KMS-11 (cell line): Measurements from ENCODE around the gene BMPR1A.

Experiments
- H2AFZ ChIP-seq: fragments of 200-600 bp; sonication (generic); 2 replicates; pipeline ENCODE4 v1.6.1; 2016; ENCODE audit warnings: antibody characterized with exemption, mixed run types, low read depth
- H3K27ac ChIP-seq: fragments of 200-600 bp; sonication (generic); 2 replicates; pipeline ENCODE4 v1.6.1; 2016; ENCODE audit warnings: mild to moderate bottlenecking, mixed run types
- H3K27me3 ChIP-seq: fragments of 200-600 bp; sonication (generic); 2 replicates; pipeline ENCODE4 v1.6.1; 2017; ENCODE audit warnings: mild to moderate bottlenecking, low read depth, mixed run types, moderate library complexity; ENCODE audit not compliant: insufficient read depth
- H3K36me3 ChIP-seq: fragments of 200-600 bp; sonication (generic); 2 replicates; pipeline ENCODE4 v1.6.1; 2017; ENCODE audit warnings: mild to moderate bottlenecking, mixed run types; ENCODE audit not compliant: insufficient read depth
- H3K4me1 ChIP-seq: fragments of 200-600 bp; sonication (generic); 2 replicates; pipeline ENCODE4 v1.6.1; 2016; ENCODE audit warnings: mild to moderate bottlenecking, low read depth, mixed run types; ENCODE audit not compliant: poor library complexity, severe bottlenecking
- H3K4me2 ChIP-seq: fragments of 200-600 bp; sonication (generic); 2 replicates; pipeline ENCODE4 v1.7.0; 2016; ENCODE audit warnings: mild to moderate bottlenecking, mixed run types
- H3K4me3 ChIP-seq: fragments of 200-600 bp; sonication (generic); IDR thresholded peaks from 2 replicates; pipeline ENCODE4 v1.6.1; 2017; ENCODE audit warnings: low read depth, low read length, mixed read lengths; ENCODE audit not compliant: insufficient read depth
- H3K79me2 ChIP-seq: fragments of 200-600 bp; sonication (generic); 2 replicates; pipeline ENCODE4 v1.6.1; 2016; ENCODE audit warnings: low read depth, mixed run types; ENCODE audit not compliant: insufficient read depth
- H3K9ac ChIP-seq: fragments of 200-600 bp; sonication (generic); 2 replicates; pipeline ENCODE4 v1.6.1; 2016; ENCODE audit warnings: mild to moderate bottlenecking, mixed run types
- H4K20me1 ChIP-seq: fragments of 200-600 bp; sonication (generic); 2 replicates; pipeline ENCODE4 v1.6.1; 2016; ENCODE audit warnings: mild to moderate bottlenecking, mixed run types; ENCODE audit not compliant: insufficient read depth
- TF ChIP-seq, protein P1 (sequence below): fragments of 200-600 bp; sonication (generic); conservative IDR thresholded peaks from 2 replicates; pipeline ENCODE4 v1.6.1; 2017; ENCODE audit warnings: low read depth, mild to moderate bottlenecking, antibody characterized with exemption, low read length, moderate library complexity, mixed read lengths

Gene BMPR1A

DNA sequence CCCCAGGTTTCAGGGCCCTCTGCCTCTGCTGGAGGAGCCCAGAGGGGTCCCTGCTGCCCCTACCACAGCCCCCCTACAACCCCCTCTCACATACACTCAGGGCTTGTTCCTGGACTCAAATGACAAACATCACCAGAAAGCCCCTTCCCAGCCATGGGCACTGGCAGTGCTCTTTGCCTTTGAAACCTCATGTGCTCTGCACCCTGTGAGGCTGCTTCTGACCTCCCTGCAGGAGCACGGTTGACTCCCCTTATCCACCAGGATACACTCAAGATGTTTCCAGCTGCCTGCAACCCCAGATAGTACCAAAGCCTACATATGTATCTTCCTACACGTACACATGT lies 208.4 kb downstream of the BMPR1A start:
- no peaks in the 10 kb centered on the region for H4K20me1 ChIP-seq
- H3K27ac ChIP-seq: no peak overlapping the region
- no peaks in the 10 kb centered on the region for H3K36me3 ChIP-seq
- H3K4me1 ChIP-seq: peaks cover 7% of the 10 kb centered on the region
- H3K79me2 ChIP-seq: no peaks in the 10 kb centered on the region
- no peaks in the 10 kb centered on the region for H3K27me3 ChIP-seq
- H3K9ac ChIP-seq: no peak overlapping the region
- H3K4me2 ChIP-seq: no peak overlapping the region
- TF ChIP-seq, protein P1, sequence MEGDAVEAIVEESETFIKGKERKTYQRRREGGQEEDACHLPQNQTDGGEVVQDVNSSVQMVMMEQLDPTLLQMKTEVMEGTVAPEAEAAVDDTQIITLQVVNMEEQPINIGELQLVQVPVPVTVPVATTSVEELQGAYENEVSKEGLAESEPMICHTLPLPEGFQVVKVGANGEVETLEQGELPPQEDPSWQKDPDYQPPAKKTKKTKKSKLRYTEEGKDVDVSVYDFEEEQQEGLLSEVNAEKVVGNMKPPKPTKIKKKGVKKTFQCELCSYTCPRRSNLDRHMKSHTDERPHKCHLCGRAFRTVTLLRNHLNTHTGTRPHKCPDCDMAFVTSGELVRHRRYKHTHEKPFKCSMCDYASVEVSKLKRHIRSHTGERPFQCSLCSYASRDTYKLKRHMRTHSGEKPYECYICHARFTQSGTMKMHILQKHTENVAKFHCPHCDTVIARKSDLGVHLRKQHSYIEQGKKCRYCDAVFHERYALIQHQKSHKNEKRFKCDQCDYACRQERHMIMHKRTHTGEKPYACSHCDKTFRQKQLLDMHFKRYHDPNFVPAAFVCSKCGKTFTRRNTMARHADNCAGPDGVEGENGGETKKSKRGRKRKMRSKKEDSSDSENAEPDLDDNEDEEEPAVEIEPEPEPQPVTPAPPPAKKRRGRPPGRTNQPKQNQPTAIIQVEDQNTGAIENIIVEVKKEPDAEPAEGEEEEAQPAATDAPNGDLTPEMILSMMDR: no peak
- H3K4me3 ChIP-seq: no peak overlapping the region
- H2AFZ ChIP-seq: no peak overlapping the region

DNA sequence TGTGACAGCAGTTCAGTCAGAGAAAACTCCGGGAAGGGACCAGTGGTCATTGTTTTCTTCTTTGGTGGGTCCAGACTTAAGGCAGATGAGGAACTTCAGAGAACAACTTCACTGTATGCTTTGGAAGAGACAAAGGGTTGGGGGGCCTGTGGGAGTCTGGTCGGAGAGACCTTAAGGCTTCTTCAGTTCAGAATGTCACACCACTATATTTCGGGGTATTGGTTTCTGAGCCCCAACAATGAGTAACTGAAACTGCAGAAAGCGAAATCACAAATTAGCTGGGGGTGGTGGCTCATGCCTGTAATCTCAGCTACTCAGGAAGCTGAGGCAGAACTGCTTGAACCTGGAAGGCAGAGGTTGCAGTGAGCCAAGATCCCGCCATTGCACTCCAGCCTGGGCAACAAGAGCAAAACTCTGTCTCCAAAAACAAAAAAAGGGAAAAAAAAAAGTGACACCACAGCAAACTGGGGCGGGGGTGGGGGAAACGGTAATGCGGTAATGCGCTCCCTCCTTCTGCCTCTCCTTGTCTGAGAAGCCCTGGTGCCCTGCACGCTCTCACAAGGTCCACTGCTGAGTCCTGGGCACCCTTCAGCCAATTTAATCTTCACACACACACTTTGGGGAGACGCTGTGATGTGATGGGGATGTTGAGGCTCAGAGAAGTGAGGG lies 209.7 kb downstream of the BMPR1A start:
- H3K27ac ChIP-seq: no peak overlapping the region
- no peak overlapping the region for H3K9ac ChIP-seq
- no peak overlapping the region for H3K4me2 ChIP-seq
- no peak overlapping the region for H3K4me3 ChIP-seq
- no peaks in the 10 kb centered on the region for H3K4me1 ChIP-seq
- H3K36me3 ChIP-seq: no peaks in the 10 kb centered on the region
- TF ChIP-seq, protein P1: no peak
- H3K79me2 ChIP-seq: no peaks in the 10 kb centered on the region
- peak overlapping the region; percentile 49; the same call in 1 of the 2 replicates for H2AFZ ChIP-seq
- H4K20me1 ChIP-seq: no peaks in the 10 kb centered on the region
- no peaks in the 10 kb centered on the region for H3K27me3 ChIP-seq

DNA sequence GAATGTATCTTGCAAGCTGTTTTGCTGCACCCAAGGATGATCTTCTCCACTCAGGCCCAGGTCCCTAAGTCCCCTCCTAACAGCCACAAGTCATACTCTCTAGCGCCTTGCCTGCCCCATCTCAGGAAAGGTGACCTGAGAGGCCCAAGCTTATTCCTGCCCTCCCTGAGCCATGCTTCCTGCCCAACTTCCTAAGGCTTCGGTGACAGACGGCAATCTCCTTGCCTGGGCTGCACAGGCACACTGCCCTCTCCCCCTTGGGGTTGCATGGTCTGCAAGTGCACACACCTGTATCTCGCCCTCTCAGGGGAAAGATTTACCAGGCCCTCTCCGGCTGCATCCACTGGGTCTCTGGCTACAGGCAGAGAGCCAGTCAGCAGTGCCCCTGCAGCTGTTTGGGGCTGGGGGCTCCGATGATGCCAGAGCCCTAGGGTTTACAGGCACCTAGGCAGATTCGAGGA lies 211.1 kb downstream of the BMPR1A start:
- H3K27me3 ChIP-seq: no peaks in the 10 kb centered on the region
- H3K36me3 ChIP-seq: no peaks in the 10 kb centered on the region
- no peaks in the 10 kb centered on the region for H3K4me1 ChIP-seq
- no peak overlapping the region for H3K27ac ChIP-seq
- no peak overlapping the region for H2AFZ ChIP-seq
- TF ChIP-seq, protein P1: no peak
- no peak overlapping the region for H3K4me3 ChIP-seq
- H3K79me2 ChIP-seq: no peaks in the 10 kb centered on the region
- no peak overlapping the region for H3K9ac ChIP-seq
- no peak overlapping the region for H3K4me2 ChIP-seq
- H4K20me1 ChIP-seq: no peaks in the 10 kb centered on the region

DNA sequence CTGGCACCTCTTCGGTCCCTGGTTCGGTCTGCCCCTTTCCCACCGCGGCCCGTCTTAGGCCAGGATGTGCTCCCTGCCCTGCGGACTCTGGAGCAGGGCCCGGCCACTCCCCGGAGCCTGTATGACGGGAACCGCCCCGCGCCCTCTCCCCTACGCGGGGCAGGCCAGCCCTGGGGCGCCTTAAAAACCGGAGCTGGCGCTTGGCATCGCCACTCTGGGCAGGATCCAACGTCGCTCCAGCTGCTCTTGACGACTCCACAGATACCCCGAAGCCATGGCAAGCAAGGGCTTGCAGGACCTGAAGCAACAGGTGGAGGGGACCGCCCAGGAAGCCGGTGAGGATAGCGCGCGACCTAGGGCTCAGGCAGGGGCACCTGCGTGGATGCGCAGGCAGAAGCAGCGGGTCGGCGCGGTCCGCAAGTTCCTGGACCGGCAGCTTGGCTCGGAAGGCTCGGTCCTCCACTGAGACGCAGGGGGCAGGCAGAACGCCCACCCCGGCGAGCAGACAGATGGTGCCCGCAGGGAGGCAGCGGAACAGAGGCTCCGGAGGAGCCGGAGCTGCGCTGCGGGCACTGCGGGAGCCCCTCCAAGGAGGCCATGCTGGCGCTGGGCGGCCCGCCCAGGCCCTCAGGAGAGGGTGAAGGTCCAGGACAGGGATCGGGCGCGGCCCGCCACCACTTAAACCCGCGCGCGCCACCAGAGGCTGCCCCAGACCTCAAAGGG lies 212.0 kb downstream of the BMPR1A start, which contains the start of gene ADIRF:
Gene ADIRF (plus strand): TSS at position 212 of the 723 bp plus-strand sequence. CDS start 63 bp downstream, at position 275.
- TF ChIP-seq, protein P1: no peak
- Histone ChIP-seq H2AFZ (no peak within 1 kb of the TSS), H3K4me2 (no peak within 1 kb of the TSS), H3K9ac (no peak within 1 kb of the TSS), H3K4me1 (no peaks in the 10 kb centered on the region), H3K36me3 (no peaks in the 10 kb centered on the region), H3K79me2 (no peaks in the 10 kb centered on the region), H3K27me3 (no peaks in the 10 kb centered on the region), H3K4me3 (no peak within 1 kb of the TSS), H4K20me1 (no peaks in the 10 kb centered on the region), H3K27ac (no peak within 1 kb of the TSS)
